Measurements from ENCODE around the gene WNT5B.

DNA sequence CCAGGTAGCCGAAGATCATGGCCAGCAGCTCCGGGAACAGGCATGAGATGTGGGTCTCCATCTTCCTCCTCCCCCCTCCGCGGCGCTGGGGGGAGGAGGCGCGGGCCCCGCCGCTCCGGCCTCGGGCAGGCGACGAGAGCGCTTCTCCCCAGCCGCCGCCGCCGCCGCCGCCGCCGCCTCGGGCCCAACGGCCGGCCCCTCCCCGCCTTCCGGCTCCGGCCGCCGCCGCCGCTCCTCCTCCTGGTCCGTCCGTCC, 35.1 kb upstream of the WNT5B start:
- no peak for TF ChIP-seq EZH2phosphoT487 (IDR thresholded peaks at IDR 0.05; ENCODE audit: borderline replicate concordance)
- TF ChIP-seq, protein P1, sequence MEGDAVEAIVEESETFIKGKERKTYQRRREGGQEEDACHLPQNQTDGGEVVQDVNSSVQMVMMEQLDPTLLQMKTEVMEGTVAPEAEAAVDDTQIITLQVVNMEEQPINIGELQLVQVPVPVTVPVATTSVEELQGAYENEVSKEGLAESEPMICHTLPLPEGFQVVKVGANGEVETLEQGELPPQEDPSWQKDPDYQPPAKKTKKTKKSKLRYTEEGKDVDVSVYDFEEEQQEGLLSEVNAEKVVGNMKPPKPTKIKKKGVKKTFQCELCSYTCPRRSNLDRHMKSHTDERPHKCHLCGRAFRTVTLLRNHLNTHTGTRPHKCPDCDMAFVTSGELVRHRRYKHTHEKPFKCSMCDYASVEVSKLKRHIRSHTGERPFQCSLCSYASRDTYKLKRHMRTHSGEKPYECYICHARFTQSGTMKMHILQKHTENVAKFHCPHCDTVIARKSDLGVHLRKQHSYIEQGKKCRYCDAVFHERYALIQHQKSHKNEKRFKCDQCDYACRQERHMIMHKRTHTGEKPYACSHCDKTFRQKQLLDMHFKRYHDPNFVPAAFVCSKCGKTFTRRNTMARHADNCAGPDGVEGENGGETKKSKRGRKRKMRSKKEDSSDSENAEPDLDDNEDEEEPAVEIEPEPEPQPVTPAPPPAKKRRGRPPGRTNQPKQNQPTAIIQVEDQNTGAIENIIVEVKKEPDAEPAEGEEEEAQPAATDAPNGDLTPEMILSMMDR (conservative IDR thresholded peaks at IDR 0.05; ENCODE audit: low read length), result no peak

Data from Loucy (cell line).